HCT116 (cell line): ENCODE measurements around the gene TPRKB. TPM values are rescaled to one million over a fixed set of nuclear protein-coding genes. Genes with fewer than 3 reads are reported as not detected.
"Not testable (repeated sequence)": the region's sequence is repeated elsewhere in the genome, so short reads cannot be mapped to it uniquely, and the experiment has no call there.

ENCODE experiments used
- ATAC-seq: fragments of 200-7000 bp; cut with Tn5 transposase; 2 replicates; pipeline ENCODE4 v1.9.1; 2020; ENCODE audit warnings: mild to moderate bottlenecking, moderate library complexity
- BruUV-seq: library from RNA; stranded (reverse); fragments of 400-500 nt; replicated peaks from 2 replicates; lab custom pipeline; 2021; lab: Mats Ljungman, UMichigan
- CTCF ChIA-PET: fragments of 300-600 bp; sonication (Branson Sonifier 250); formaldehyde crosslinking; loops from one replicate; lab custom pipeline; 2021; ENCODE audit warnings: antibody characterized with exemption; lab: Charles Lee
- POLR2A ChIA-PET: fragments of 300-600, 350-600 bp; sonication (Branson Sonifier 250); formaldehyde crosslinking; loops from one replicate; lab custom pipeline; 2021; ENCODE audit warnings: antibody characterized with exemption; lab: Charles Lee
- RAD21 ChIA-PET, 2 experiments: fragments of 300-600 bp; sonication (Branson Sonifier 250); formaldehyde crosslinking; loops; one replicate each; lab custom pipeline; 2023; ENCODE audit warnings: low total read pairs in 2 of 2; ENCODE audit not compliant: uncharacterized antibody in 2 of 2, unreplicated experiment in 2 of 2, low non-redundant PET in 1 of 2; lab: Charles Lee
- DNase-seq: peaks from one replicate; pipeline ENCODE4 v3.0.0-alpha.2; 2010; ENCODE audit warnings: low read depth, low spot score
- H2AFZ ChIP-seq: fragments of 200-600 bp; shearing (Covaris generic), sonication (generic); 2 replicates; pipeline ENCODE4 v1.6.1; 2017; ENCODE audit warnings: low read depth, mixed run types, mixed read lengths, antibody characterized with exemption, low read length; ENCODE audit not compliant: poor library complexity, severe bottlenecking
- H3K27ac ChIP-seq: 2 replicates; pipeline ENCODE4 v1.5.1; 2012; ENCODE audit warnings: low read depth, low read length
- H3K27me3 ChIP-seq: fragments of 200-600 bp; sonication (generic); 2 replicates; pipeline ENCODE4 v1.6.1; 2016; ENCODE audit warnings: mixed run types, low read length, mixed read lengths; ENCODE audit not compliant: insufficient read depth
- H3K36me3 ChIP-seq, 2 experiments: fragments of 200-500 bp in 1 of 2; fragments of 200-600 bp in 1 of 2; sonication (Bioruptor generic) in 1 of 2; sonication (generic) in 1 of 2; 2 replicates each; pipeline versions ENCODE4 v1.5.1 to v1.6.1; 2014 to 2016; ENCODE audit warnings: low read length in 2 of 2, inconsistent platforms in 1 of 2, mixed read lengths in 1 of 2, mixed run types in 1 of 2; ENCODE audit not compliant: insufficient read depth in 2 of 2, control insufficient read depth in 1 of 2
- H3K4me1 ChIP-seq, 2 experiments: fragments of 200-600 bp in 1 of 2; sonication (generic) in 1 of 2; 2 replicates each; pipeline versions ENCODE4 v1.5.1 to v1.6.1; 2012 to 2017; ENCODE audit warnings: low read length in 2 of 2, inconsistent platforms in 1 of 2, mild to moderate bottlenecking in 1 of 2, mixed read lengths in 1 of 2, mixed run types in 1 of 2, moderate library complexity in 1 of 2; ENCODE audit not compliant: insufficient read depth in 2 of 2, control insufficient read depth in 1 of 2
- H3K4me2 ChIP-seq: fragments of 200-600 bp; sonication (generic); 2 replicates; pipeline ENCODE4 v1.6.1; 2017; ENCODE audit warnings: mixed run types, low read length, mixed read lengths
- H3K4me3 ChIP-seq, 2 experiments: fragments of 200-600 bp in 1 of 2; sonication (generic) in 1 of 2; replicated peaks in 1 of 2; 2 replicates each; pipeline ENCODE4 v1.5.1; 2011 to 2016; ENCODE audit warnings: low read length in 2 of 2, control low read depth in 1 of 2, low read depth in 1 of 2, mild to moderate bottlenecking in 1 of 2, mixed read lengths in 1 of 2, mixed run types in 1 of 2
- H3K79me2 ChIP-seq: fragments of 200-600 bp; sonication (generic); 2 replicates; pipeline ENCODE4 v1.6.1; 2017; ENCODE audit warnings: mild to moderate bottlenecking, mixed run types, low read length, moderate library complexity, mixed read lengths; ENCODE audit not compliant: insufficient read depth
- H3K9ac ChIP-seq: fragments of 200-600 bp; sonication (generic); 2 replicates; pipeline ENCODE4 v1.6.1; 2016; ENCODE audit warnings: low read length, mixed read lengths
- H3K9me2 ChIP-seq: fragments of 200-600 bp; sonication (generic), shearing (Covaris generic); 2 replicates; pipeline ENCODE4 v1.6.1; 2017; ENCODE audit warnings: mixed run types, mild to moderate bottlenecking, moderate library complexity; ENCODE audit not compliant: insufficient read depth
- H3K9me3 ChIP-seq, 2 experiments: fragments of 200-500 bp in 1 of 2; fragments of 200-600 bp in 1 of 2; sonication (Bioruptor generic) in 1 of 2; sonication (generic) in 1 of 2; 2 replicates each; pipeline ENCODE4 v1.6.1; 2014 to 2017; ENCODE audit warnings: low read length in 2 of 2, mixed read lengths in 2 of 2, inconsistent platforms in 1 of 2, low read depth in 1 of 2, mild to moderate bottlenecking in 1 of 2, mixed run types in 1 of 2, moderate library complexity in 1 of 2; ENCODE audit not compliant: control insufficient read depth in 1 of 2, insufficient read depth in 1 of 2
- H4K20me1 ChIP-seq: fragments of 200-600 bp; sonication (generic), shearing (Covaris generic); 2 replicates; pipeline ENCODE4 v1.6.1; 2017; ENCODE audit warnings: mixed run types, mild to moderate bottlenecking, moderate library complexity; ENCODE audit not compliant: insufficient read depth
- RAD21 ChIP-seq: IDR thresholded peaks from 2 replicates; pipeline ENCODE4 v1.6.1; 2012; ENCODE audit warnings: low read depth, mild to moderate bottlenecking
- intact Hi-C: fragments of 100-400 bp; cut with micrococcal nuclease; formaldehyde crosslinking; loops from 2 replicates; pipeline ENCODE4 v1.10.0; 2022
- total RNA-seq: library from RNA; stranded (reverse); gene quantifications from one replicate; pipeline ENCODE4 v1.2.1, GENCODE V29; 2021; ENCODE audit not compliant: unreplicated experiment
- TF ChIP-seq, protein P1 (sequence below), 3 experiments: fragments of 200-600 bp in 1 of 3; sonication (generic) in 1 of 3; IDR thresholded peaks in 2 of 3; conservative IDR thresholded peaks in 1 of 3; 2 replicates each; pipeline ENCODE4 v1.5.1; 2012 to 2017; ENCODE audit warnings: low read depth in 2 of 3, low read length in 2 of 3, antibody characterized with exemption in 1 of 3, borderline replicate concordance in 1 of 3, control low read depth in 1 of 3, mild to moderate bottlenecking in 1 of 3, mixed read lengths in 1 of 3, mixed run types in 1 of 3, moderate library complexity in 1 of 3; ENCODE audit not compliant: insufficient read depth in 1 of 3

The TPRKB gene
- total RNA-seq, 1 experiment from 2014 or later, result 42.5 TPM

DNA sequence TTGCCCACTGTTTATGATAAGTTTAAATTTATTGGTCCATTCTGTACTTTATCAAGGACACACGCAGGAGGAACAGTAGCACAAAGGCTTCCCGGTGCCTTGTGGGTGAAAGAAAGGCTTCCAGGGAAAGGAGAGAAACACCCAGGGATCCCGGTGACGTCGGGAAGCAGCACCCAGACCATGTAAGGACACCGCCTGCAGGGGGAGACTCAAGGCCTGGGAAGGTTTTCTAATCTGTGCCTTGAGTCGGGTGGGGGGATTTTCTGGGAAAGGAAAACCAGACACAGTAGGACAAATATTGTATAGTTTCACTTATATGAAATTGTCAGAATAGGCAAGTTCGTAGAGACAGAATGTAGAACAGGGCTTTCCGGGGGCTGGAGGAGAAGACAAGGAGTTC is 52.2 kb downstream of the TPRKB start:
- BruUV-seq, H3K4me1 ChIP-seq, H3K9me2 ChIP-seq, RAD21 ChIA-PET, H3K27me3 ChIP-seq, H3K27ac ChIP-seq, H3K9me3 ChIP-seq, H3K4me2 ChIP-seq, CTCF ChIA-PET, H3K79me2 ChIP-seq, POLR2A ChIA-PET, H4K20me1 ChIP-seq, H3K9ac ChIP-seq, H3K4me3 ChIP-seq, H2AFZ ChIP-seq, H3K36me3 ChIP-seq: not testable (repeated sequence)
- intact Hi-C loops, result loop anchor here (5.0 kb wide), 2 partner anchors 297 to 467 kb away; partner anchors contain the start of gene TET3
- ATAC-seq (peak; percentile 94), DNase-seq (peak; percentile 15)
- TF ChIP-seq, protein P1, sequence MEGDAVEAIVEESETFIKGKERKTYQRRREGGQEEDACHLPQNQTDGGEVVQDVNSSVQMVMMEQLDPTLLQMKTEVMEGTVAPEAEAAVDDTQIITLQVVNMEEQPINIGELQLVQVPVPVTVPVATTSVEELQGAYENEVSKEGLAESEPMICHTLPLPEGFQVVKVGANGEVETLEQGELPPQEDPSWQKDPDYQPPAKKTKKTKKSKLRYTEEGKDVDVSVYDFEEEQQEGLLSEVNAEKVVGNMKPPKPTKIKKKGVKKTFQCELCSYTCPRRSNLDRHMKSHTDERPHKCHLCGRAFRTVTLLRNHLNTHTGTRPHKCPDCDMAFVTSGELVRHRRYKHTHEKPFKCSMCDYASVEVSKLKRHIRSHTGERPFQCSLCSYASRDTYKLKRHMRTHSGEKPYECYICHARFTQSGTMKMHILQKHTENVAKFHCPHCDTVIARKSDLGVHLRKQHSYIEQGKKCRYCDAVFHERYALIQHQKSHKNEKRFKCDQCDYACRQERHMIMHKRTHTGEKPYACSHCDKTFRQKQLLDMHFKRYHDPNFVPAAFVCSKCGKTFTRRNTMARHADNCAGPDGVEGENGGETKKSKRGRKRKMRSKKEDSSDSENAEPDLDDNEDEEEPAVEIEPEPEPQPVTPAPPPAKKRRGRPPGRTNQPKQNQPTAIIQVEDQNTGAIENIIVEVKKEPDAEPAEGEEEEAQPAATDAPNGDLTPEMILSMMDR (IDR thresholded peaks at IDR 0.05 in 2 of 3, conservative IDR thresholded peaks at IDR 0.05 in 1 of 3; ENCODE audit: borderline replicate concordance in 1 of 3, insufficient read depth in 1 of 3, low read depth in 2 of 3, low read length in 2 of 3), result peak; percentile 20 to 34 (median 31); a peak in 4 of 6 replicates
- peak; percentile 40 for TF ChIP-seq RAD21

DNA sequence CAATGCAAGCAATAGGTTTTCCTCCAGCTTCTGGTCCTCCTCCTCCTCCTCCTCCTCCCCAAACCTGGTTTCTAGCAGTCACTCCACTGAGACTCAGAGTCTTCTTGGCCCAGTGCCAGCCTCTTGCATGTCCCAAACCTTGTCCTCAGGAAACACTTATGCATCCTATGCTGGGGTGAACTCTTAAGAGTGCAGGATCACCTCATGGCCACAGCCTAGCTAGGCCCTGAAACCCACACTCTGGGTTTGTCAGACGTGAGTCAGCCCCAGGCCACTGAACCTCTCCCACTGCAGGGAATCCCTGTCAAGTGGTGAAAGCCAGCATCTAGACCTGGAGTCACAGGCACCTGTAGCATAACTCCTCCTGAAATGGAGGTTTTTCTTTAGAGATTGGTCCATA is 52.8 kb downstream of the TPRKB start:
- H3K9me3 ChIP-seq, RAD21 ChIA-PET, H3K36me3 ChIP-seq, BruUV-seq, DNase-seq, H3K9ac ChIP-seq, H2AFZ ChIP-seq, H3K27ac ChIP-seq, H3K79me2 ChIP-seq, H3K9me2 ChIP-seq, CTCF ChIA-PET, H3K4me2 ChIP-seq, H3K27me3 ChIP-seq, POLR2A ChIA-PET, H3K4me3 ChIP-seq, H4K20me1 ChIP-seq, H3K4me1 ChIP-seq: not testable (repeated sequence)
- ATAC-seq, result 0 out of 2 replicates have a peak, but pooled peaks have one; percentile 13
- intact Hi-C loops, result loop anchor here (5.0 kb wide), 1 partner anchor 298 kb away; the partner anchor contains the start of gene TET3
